ENCODE measurements around the gene DYNC1I2. TPM values are rescaled to one million over a fixed set of nuclear protein-coding genes. Genes with fewer than 3 reads are reported as not detected.

DYNC1I2 gene
- total and polyA plus RNA-seq, 5 experiments from 2014 or later: 17.1 to 45.3 (median 28.7) TPM

DNA sequence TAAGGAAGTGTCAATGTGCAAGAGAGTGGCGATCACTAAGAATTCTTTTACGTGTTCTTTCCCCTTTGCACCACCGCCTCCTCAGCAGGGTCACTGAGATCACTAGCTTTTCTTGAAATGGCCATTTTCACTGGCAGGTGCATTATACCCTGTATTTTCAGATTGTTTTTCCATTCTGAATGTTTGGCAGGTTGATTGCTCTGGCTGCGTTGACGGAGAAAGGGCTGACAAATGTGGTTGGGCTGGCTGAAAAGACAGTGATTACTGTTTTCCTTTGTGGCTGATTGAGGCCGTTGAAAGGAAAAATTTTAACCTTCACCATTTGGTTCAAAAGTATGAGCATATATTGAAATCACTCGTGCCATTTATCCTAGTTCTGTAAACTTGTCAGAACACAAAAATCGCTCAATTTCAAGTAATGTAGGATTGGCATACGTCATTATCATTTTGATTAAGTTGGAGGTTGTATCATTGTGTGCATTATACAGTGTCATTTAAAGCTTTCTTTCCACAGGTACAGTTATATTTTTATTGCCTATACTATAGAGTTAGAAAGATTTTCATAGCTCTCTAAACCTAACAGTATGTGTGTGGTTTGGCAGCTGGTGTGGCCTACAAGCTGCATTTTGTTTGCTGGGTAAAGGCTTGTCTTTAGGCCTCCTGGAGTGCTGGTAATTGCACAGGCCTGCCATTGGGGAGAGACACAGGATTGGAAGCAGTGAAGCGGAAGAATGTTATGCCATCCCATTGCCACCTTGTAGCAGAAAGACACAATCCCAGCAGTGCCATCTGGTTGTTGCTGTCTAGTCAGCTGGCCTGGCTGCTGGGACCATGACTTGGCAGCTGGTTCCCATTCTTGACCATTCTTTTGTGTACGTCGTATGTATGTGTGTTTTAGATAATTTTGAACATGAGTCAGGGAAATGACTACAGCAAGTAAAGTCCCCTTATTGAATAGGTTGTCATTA, 36.7 kb downstream of the DYNC1I2 start:
- H3K4me1 Mint-ChIP-seq: no peaks in the 10 kb centered on the region
- ATAC-seq (no peak), DNase-seq (no peak)
- no peak overlapping the region for H3K4me3 Mint-ChIP-seq
- H3K27ac Mint-ChIP-seq: no peak overlapping the region
- no peaks in the 10 kb centered on the region for H3K9me3 Mint-ChIP-seq
- no peaks in the 10 kb centered on the region for H3K27me3 Mint-ChIP-seq
- H3K36me3 Mint-ChIP-seq: peaks cover 6 to 71% (median 23%) of the 10 kb centered on the region in 3 donors
- POLR2A ChIA-PET: no interaction called here

DNA sequence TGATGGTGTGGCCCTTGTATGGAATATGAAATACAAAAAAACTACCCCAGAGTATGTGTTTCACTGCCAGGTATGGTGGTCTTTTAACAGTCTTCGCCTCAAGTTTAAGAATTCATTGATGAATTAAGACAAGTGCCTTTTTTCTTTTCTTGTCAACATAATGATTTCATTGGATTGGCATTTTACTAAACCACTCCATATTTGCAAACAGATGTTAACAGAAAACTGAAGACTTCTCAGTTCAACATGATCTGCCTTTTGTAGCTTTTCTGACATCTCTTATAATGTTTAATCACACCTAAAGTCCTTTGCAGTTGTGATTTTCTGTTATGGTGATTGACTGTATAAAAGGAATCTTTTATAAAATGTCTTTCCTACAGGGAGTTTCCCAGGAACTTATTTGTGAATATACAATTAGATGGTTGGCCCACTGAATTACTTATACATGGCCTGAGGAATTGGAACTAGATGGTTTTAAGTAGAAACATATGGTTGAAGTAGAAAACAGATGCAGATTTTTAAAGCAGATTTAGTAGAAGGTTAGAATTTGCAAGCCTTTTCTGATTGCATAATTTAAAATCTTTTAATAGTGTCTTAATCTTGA, 39.7 kb downstream of the DYNC1I2 start:
- ATAC-seq (no peak), DNase-seq (no peak)
- H3K4me3 Mint-ChIP-seq: no peak overlapping the region
- no peaks in the 10 kb centered on the region for H3K27me3 Mint-ChIP-seq
- POLR2A ChIA-PET: no interaction called here
- H3K27ac Mint-ChIP-seq: peak overlapping the region in 1 of 10 donors; percentile 19
- peaks cover 10 to 80% (median 42%) of the 10 kb centered on the region in 3 donors for H3K36me3 Mint-ChIP-seq
- no peaks in the 10 kb centered on the region for H3K9me3 Mint-ChIP-seq
- H3K4me1 Mint-ChIP-seq: no peaks in the 10 kb centered on the region

- H3K9me3 Mint-ChIP-seq: no peaks in the 10 kb centered on the region
- H3K36me3 Mint-ChIP-seq: peaks cover 10 to 87% (median 49%) of the 10 kb centered on the region in 3 donors
- no peaks in the 10 kb centered on the region for H3K27me3 Mint-ChIP-seq
- POLR2A ChIA-PET: interaction anchor here (1.0 kb wide), 1 partner anchor 30 kb away, joined by 3 read pairs; no protein-coding TSS in a partner anchor
- H3K27ac Mint-ChIP-seq: peak overlapping the region in 1 of 10 donors; percentile 23
- H3K4me3 Mint-ChIP-seq: no peak overlapping the region
- peaks cover 0 to 4% (median 0%) of the 10 kb centered on the region in 4 donors for H3K4me1 Mint-ChIP-seq
- DNase-seq (no peak), ATAC-seq (no peak)
Measured at GRCh38 chr2:171728989-171729951, 42.0 kb downstream of the DYNC1I2 start.

DNA sequence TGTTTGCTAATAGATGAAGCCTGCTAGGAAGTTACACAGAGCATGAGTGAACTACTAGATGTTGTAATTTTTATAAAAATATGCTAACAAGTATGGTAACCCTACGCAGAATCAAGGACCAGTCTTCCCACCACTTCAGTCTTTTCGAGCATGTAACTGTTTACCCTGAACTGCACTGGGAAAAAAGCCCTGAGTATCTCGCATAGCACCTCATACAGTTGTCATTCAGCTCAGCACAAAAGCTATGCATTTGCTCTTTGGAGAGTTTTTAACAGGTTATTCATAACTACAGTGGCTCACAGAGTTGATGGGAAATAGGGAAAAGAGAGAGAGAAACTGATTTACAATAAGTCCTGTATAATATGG, 42.7 kb downstream of the DYNC1I2 start:
- Mint-ChIP-seq H3K36me3 (peaks cover 12 to 90% (median 54%) of the 10 kb centered on the region in 3 donors), H3K4me3 (no peak overlapping the region), H3K27me3 (no peaks in the 10 kb centered on the region), H3K27ac (no peak overlapping the region), H3K9me3 (no peaks in the 10 kb centered on the region), H3K4me1 (peaks cover 0 to 4% (median 0%) of the 10 kb centered on the region in 4 donors)
- ATAC-seq: no peak
- POLR2A ChIA-PET: no interaction called here
- no peak for DNase-seq

GRCh38 chr2:171735991-171736710, 48.9 kb downstream of the DYNC1I2 start:
- no peak overlapping the region for H3K27ac Mint-ChIP-seq
- ATAC-seq (no peak), DNase-seq (no peak)
- POLR2A ChIA-PET: no interaction called here
- H3K4me3 Mint-ChIP-seq: no peak overlapping the region
- peaks cover 0 to 8% (median 2%) of the 10 kb centered on the region in 4 donors for H3K4me1 Mint-ChIP-seq
- H3K36me3 Mint-ChIP-seq: peaks cover 12 to 91% (median 62%) of the 10 kb centered on the region in 3 donors
- no peaks in the 10 kb centered on the region for H3K27me3 Mint-ChIP-seq
- no peaks in the 10 kb centered on the region for H3K9me3 Mint-ChIP-seq

GRCh38 chr2:171741189-171741588, 53.9 kb downstream of the DYNC1I2 start:
- no peak overlapping the region for H3K27ac Mint-ChIP-seq
- no peaks in the 10 kb centered on the region for H3K27me3 Mint-ChIP-seq
- no peak overlapping the region for H3K4me3 Mint-ChIP-seq
- H3K36me3 Mint-ChIP-seq: peaks cover 12 to 85% (median 48%) of the 10 kb centered on the region in 3 donors
- peaks cover 0 to 19% (median 1%) of the 10 kb centered on the region in 4 donors for H3K4me1 Mint-ChIP-seq
- ATAC-seq (no peak), DNase-seq (no peak)
- no peaks in the 10 kb centered on the region for H3K9me3 Mint-ChIP-seq
- POLR2A ChIA-PET: no interaction called here

DNA sequence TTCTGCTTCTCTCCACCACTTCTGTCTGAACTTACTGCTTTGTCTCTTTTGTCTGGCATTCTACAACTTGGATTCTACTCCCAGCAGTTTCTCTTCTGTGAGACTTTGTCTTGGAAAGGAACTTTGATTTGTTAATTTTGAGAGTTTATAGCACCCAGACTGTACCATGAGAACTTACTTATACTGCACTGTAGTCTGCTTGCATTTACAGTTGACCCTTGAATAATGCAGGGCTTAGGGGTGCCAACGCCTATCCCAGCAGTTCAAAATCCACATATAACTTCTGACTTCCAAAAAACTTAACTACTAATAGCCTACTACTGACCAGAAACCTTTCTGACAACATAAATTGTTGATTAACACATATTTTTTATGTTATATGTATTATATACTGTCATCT, 55.5 kb downstream of the DYNC1I2 start:
- H3K9me3 Mint-ChIP-seq: no peaks in the 10 kb centered on the region

DNA sequence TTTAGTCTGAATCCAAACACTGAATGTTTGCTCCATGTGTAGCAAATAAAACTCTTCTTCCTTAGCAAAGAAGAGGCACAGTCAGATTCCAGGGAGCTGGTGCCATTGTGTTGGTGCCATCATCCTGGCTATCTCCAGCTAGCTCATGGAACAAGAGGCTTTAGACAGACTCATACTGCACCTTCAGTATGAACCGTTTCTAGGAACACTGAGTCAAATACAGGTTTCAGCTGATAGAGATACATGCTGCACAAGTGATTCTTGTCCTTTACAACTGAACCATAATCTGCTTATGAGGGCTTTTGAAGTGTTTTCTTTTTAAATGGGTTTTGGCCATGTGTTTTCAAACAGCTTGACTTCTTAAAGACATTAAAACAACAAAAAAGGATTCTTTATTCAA, 57.9 kb downstream of the DYNC1I2 start:
- Mint-ChIP-seq H3K4me1 (peaks cover 0 to 19% (median 1%) of the 10 kb centered on the region in 4 donors), H3K36me3 (peaks cover 11 to 82% (median 48%) of the 10 kb centered on the region in 3 donors), H3K27ac (no peak overlapping the region), H3K27me3 (no peaks in the 10 kb centered on the region), H3K9me3 (no peaks in the 10 kb centered on the region), H3K4me3 (no peak overlapping the region)
- DNase-seq (no peak), ATAC-seq (no peak)
- POLR2A ChIA-PET: no interaction called here

More for the DNA sequence above, 55.5 kb downstream of the DYNC1I2 start:
- Mint-ChIP-seq H3K27me3 (no peaks in the 10 kb centered on the region), H3K27ac (peak overlapping the region in 2 of 10 donors; percentile 9 to 11), H3K36me3 (peaks cover 12 to 81% (median 41%) of the 10 kb centered on the region in 3 donors), H3K4me3 (no peak overlapping the region), H3K4me1 (peaks cover 0 to 19% (median 1%) of the 10 kb centered on the region in 4 donors)
- POLR2A ChIA-PET: no interaction called here
- DNase-seq: no peak
- no peak for ATAC-seq

DNA sequence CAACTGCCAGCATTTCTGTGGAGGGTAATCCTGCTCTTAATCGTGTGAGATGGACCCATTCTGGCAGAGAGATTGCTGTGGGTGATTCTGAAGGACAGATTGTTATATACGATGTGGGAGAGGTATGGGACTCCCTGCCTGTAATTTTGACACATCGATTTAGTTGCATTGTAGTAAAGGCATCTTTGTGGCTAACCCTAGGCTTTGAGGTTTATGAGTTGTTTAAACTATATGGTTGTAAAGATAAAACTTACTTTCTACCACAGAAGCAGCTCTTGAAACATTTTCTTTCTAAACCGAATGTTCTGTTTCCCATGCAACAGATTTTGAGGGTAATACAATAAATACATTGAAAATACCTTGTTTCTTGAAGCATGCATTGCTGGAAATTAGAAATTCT, 58.5 kb downstream of the DYNC1I2 start:
- Mint-ChIP-seq H3K4me3 (no peak overlapping the region), H3K36me3 (peaks cover 11 to 82% (median 48%) of the 10 kb centered on the region in 3 donors), H3K27ac (no peak overlapping the region), H3K9me3 (no peaks in the 10 kb centered on the region), H3K27me3 (no peaks in the 10 kb centered on the region), H3K4me1 (peaks cover 0 to 15% (median 1%) of the 10 kb centered on the region in 4 donors)
- POLR2A ChIA-PET: no interaction called here
- ATAC-seq (no peak), DNase-seq (no peak)

- Mint-ChIP-seq H3K4me3 (no peak overlapping the region), H3K9me3 (no peaks in the 10 kb centered on the region), H3K36me3 (peaks cover 11 to 81% (median 48%) of the 10 kb centered on the region in 3 donors), H3K4me1 (peaks cover 0 to 7% (median 1%) of the 10 kb centered on the region in 4 donors), H3K27ac (no peak overlapping the region), H3K27me3 (no peaks in the 10 kb centered on the region)
- DNase-seq (no peak), ATAC-seq (no peak)
- POLR2A ChIA-PET: no interaction called here
Measured at GRCh38 chr2:171747371-171747770, 60.1 kb downstream of the DYNC1I2 start.

- Mint-ChIP-seq H3K36me3 (peaks cover 30 to 73% (median 72%) of the 10 kb centered on the region in 3 donors), H3K27me3 (no peaks in the 10 kb centered on the region), H3K9me3 (peaks cover 0 to 39% (median 14%) of the 10 kb centered on the region in 9 donors), H3K27ac (no peak overlapping the region), H3K4me3 (no peak overlapping the region), H3K4me1 (peaks cover 0 to 3% (median under 1%) of the 10 kb centered on the region in 4 donors)
- ATAC-seq: no peak
- POLR2A ChIA-PET: no interaction called here
- DNase-seq: no peak
Measured at GRCh38 chr2:171754254-171754939, 67.1 kb downstream of the DYNC1I2 start.
